WTC11 (cell line): Measurements from ENCODE around the gene LIN9. TPM values are rescaled to one million over a fixed set of nuclear protein-coding genes. Genes with fewer than 3 reads are reported as not detected.

Experiments used
- ATAC-seq: fragments of 200-7000 bp; cut with Tn5 transposase; 2 replicates; pipeline ENCODE4 v1.10.0; 2021; ENCODE audit warnings: mild to moderate bottlenecking, moderate library complexity
- CTCF ChIA-PET: fragments of 300-600 bp; sonication (Branson Sonifier 250); formaldehyde crosslinking; loops from one replicate; lab custom pipeline; 2021; ENCODE audit warnings: antibody characterized with exemption; lab: Charles Lee
- POLR2A ChIA-PET: fragments of 350-600 bp; sonication (Branson Sonifier 250); formaldehyde crosslinking; loops from one replicate; lab custom pipeline; 2021; ENCODE audit warnings: antibody characterized with exemption; lab: Charles Lee
- DNase-seq: peaks from one replicate; pipeline ENCODE4 v3.0.0; 2021; ENCODE audit warnings: low spot score
- H3K27ac Mint-ChIP-seq: 2 replicates; pipeline ENCODE4 v1.8.0; 2021; ENCODE audit warnings: mixed read lengths
- H3K27me3 Mint-ChIP-seq: 2 replicates; pipeline ENCODE4 v1.8.0; 2021; ENCODE audit warnings: low read depth, mild to moderate bottlenecking, moderate library complexity, mixed read lengths
- H3K36me3 Mint-ChIP-seq: 2 replicates; pipeline ENCODE4 v1.8.0; 2021; ENCODE audit warnings: mixed read lengths
- H3K4me1 Mint-ChIP-seq: 2 replicates; pipeline ENCODE4 v1.8.0; 2022; ENCODE audit warnings: mixed read lengths
- H3K4me3 Mint-ChIP-seq: 2 replicates; pipeline ENCODE4 v1.8.0; 2021; ENCODE audit warnings: mild to moderate bottlenecking, moderate library complexity, mixed read lengths
- H3K9me3 Mint-ChIP-seq: 2 replicates; pipeline ENCODE4 v1.8.0; 2021; ENCODE audit warnings: mixed read lengths
- ATF2 ChIP-seq: sonication (generic); formaldehyde crosslinking; IDR thresholded peaks from 2 replicates; pipeline ENCODE4 v1.8.1; 2022; ENCODE audit warnings: low read depth, missing genetic modification reagents, borderline replicate concordance
- EMX1 ChIP-seq: fragments of 250-450 bp; sonication (Bioruptor Pico); IDR thresholded peaks from 2 replicates; pipeline ENCODE4 v1.8.0; 2021; ENCODE audit warnings: mild to moderate bottlenecking
- FOXP4 ChIP-seq: sonication (generic); formaldehyde crosslinking; IDR thresholded peaks from 2 replicates; pipeline ENCODE4 v1.8.0; 2022; ENCODE audit warnings: mild to moderate bottlenecking, missing genetic modification reagents
- GTF2I ChIP-seq: fragments of 250-450 bp; sonication (Bioruptor Pico); conservative IDR thresholded peaks from 2 replicates; pipeline ENCODE4 v1.4.0; 2021; ENCODE audit warnings: mild to moderate bottlenecking
- MAX ChIP-seq: sonication (generic); formaldehyde crosslinking; IDR thresholded peaks from 2 replicates; pipeline ENCODE4 v1.8.0; 2022; ENCODE audit warnings: mild to moderate bottlenecking, missing genetic modification reagents
- MXD4 ChIP-seq: fragments of 250-450 bp; sonication (Bioruptor Pico); IDR thresholded peaks from 2 replicates; pipeline ENCODE4 v1.8.0; 2021; ENCODE audit warnings: mild to moderate bottlenecking, moderate library complexity, borderline replicate concordance
- NR1H2 ChIP-seq: sonication (generic); formaldehyde crosslinking; IDR thresholded peaks from 2 replicates; pipeline ENCODE4 v1.9.0; 2021; ENCODE audit warnings: mild to moderate bottlenecking, moderate library complexity, missing genetic modification reagents
- RORB ChIP-seq: fragments of 250-450 bp; sonication (Bioruptor Pico); IDR thresholded peaks from 2 replicates; pipeline ENCODE4 v1.9.0; 2021; ENCODE audit warnings: mild to moderate bottlenecking
- STAT6 ChIP-seq: sonication (generic); formaldehyde crosslinking; conservative IDR thresholded peaks from 2 replicates; pipeline ENCODE4 v1.8.1; 2023; ENCODE audit warnings: mild to moderate bottlenecking, low read depth, missing genetic modification reagents, moderate library complexity
- TCF7 ChIP-seq: sonication (generic); formaldehyde crosslinking; IDR thresholded peaks from 2 replicates; pipeline ENCODE4 v1.8.0; 2022; ENCODE audit warnings: mild to moderate bottlenecking, low read depth, missing genetic modification reagents, moderate library complexity
- ZBTB43 ChIP-seq: sonication (generic); formaldehyde crosslinking; IDR thresholded peaks from 2 replicates; pipeline ENCODE4 v1.8.1; 2023; ENCODE audit warnings: mild to moderate bottlenecking, missing genetic modification reagents
- ZMAT4 ChIP-seq: fragments of 250-450 bp; sonication (Bioruptor Pico); IDR thresholded peaks from 2 replicates; pipeline ENCODE4 v1.9.0; 2021; ENCODE audit warnings: mild to moderate bottlenecking
- ZNF121 ChIP-seq: sonication (generic); formaldehyde crosslinking; IDR thresholded peaks from 2 replicates; pipeline ENCODE4 v1.8.0; 2023; ENCODE audit warnings: missing genetic modification reagents
- ZNF232 ChIP-seq: sonication (generic); formaldehyde crosslinking; IDR thresholded peaks from 2 replicates; pipeline ENCODE4 v1.8.0; 2022; ENCODE audit warnings: mild to moderate bottlenecking, missing genetic modification reagents
- ZNF281 ChIP-seq: sonication (generic); formaldehyde crosslinking; IDR thresholded peaks from 2 replicates; pipeline ENCODE4 v1.8.0; 2023; ENCODE audit warnings: mild to moderate bottlenecking, missing genetic modification reagents
- ZNF396 ChIP-seq: fragments of 250-450 bp; sonication (Bioruptor Pico); IDR thresholded peaks from 2 replicates; pipeline ENCODE4 v1.8.0; 2021; ENCODE audit warnings: mild to moderate bottlenecking, moderate library complexity, borderline replicate concordance
- ZNF512 ChIP-seq: sonication (generic); formaldehyde crosslinking; IDR thresholded peaks from 2 replicates; pipeline ENCODE4 v1.8.1; 2022; ENCODE audit warnings: missing genetic modification reagents, borderline replicate concordance
- total RNA-seq: library from RNA; stranded (reverse); gene quantifications from 3 replicates; pipeline ENCODE4 v1.2.3, GENCODE V29; 2021

LIN9 gene
- total RNA-seq, 1 experiment from 2014 or later = 15.7 TPM

- TF ChIP-seq TCF7 (CRISPR knock-in tag) = no peak
- no peak for TF ChIP-seq ZNF281
- TF ChIP-seq ZNF121 (CRISPR knock-in tag) = no peak
- TF ChIP-seq GTF2I = no peak
- 0 out of 2 replicates have a peak, but pooled peaks have one; percentile 36 for TF ChIP-seq MAX
- no peak for TF ChIP-seq ZNF232
- no peak for TF ChIP-seq NR1H2 (CRISPR knock-in tag)
- TF ChIP-seq STAT6 (CRISPR knock-in tag) = no peak
Observed at GRCh38 chr1:226309398-226310244, 657 bp upstream of the LIN9 start (continued).

- H3K27me3 Mint-ChIP-seq = peaks cover 22% of the 10 kb centered on the region
- ChIA-PET POLR2A (interaction anchor here (1.1 kb wide), 2 partner anchors 10 to 159 kb away, joined by 4 read pairs; no protein-coding TSS in a partner anchor), CTCF (interaction anchor here (0.9 to 3.2 kb wide), 5 partner anchors 27 to 183 kb away, joined by 3 to 12 read pairs (median 6); no protein-coding TSS in a partner anchor)
- peak overlapping the region; percentile 84 for H3K4me3 Mint-ChIP-seq
- no peaks in the 10 kb centered on the region for H3K36me3 Mint-ChIP-seq
- H3K9me3 Mint-ChIP-seq = no peaks in the 10 kb centered on the region
- peak overlapping the region; percentile 72; the same call in 1 of the 2 replicates for H3K27ac Mint-ChIP-seq
- peaks cover 41% of the 10 kb centered on the region for H3K4me1 Mint-ChIP-seq
- ATAC-seq (no peak), DNase-seq (no peak)
- TF ChIP-seq MXD4 (CRISPR knock-in tag) = no peak
- no peak for TF ChIP-seq MAX
- no peak for TF ChIP-seq ZNF396
- TF ChIP-seq GTF2I = no peak
- TF ChIP-seq EMX1 = no peak
- no peak for TF ChIP-seq ZNF512 (CRISPR knock-in tag)
- TF ChIP-seq RORB (CRISPR knock-in tag) = no peak
- no peak for TF ChIP-seq ZMAT4 (CRISPR knock-in tag)
- TF ChIP-seq ATF2 (CRISPR knock-in tag) = no peak
- no peak for TF ChIP-seq TCF7 (CRISPR knock-in tag)
- no peak for TF ChIP-seq ZBTB43 (CRISPR knock-in tag)
- TF ChIP-seq NR1H2 (CRISPR knock-in tag) = no peak
- TF ChIP-seq FOXP4 (CRISPR knock-in tag) = no peak
Observed at GRCh38 chr1:226308166-226308722, 720 bp downstream of the LIN9 start.
